ENCODE data around the gene INHBC. TPM values are rescaled to one million over a fixed set of nuclear protein-coding genes. Genes with fewer than 3 reads are reported as not detected.

INHBC gene
- total RNA-seq, 1 donor from 2014 or later, result not detected

- no peak overlapping the region for H3K27ac Mint-ChIP-seq (ENCODE audit: unreplicated experiment)
- no peak for DNase-seq (ENCODE audit: extremely low spot score, unreplicated experiment)
- no peak overlapping the region for H3K4me3 Mint-ChIP-seq (ENCODE audit: unreplicated experiment)
- H3K9me3 Mint-ChIP-seq (ENCODE audit: unreplicated experiment), result no peaks in the 10 kb centered on the region
- TF ChIP-seq CTCF (IDR thresholded peaks at IDR 0.05), result no peak
- H3K4me1 Mint-ChIP-seq (ENCODE audit: unreplicated experiment), result no peaks in the 10 kb centered on the region
- peaks cover 25% of the 10 kb centered on the region for H3K27me3 Mint-ChIP-seq (ENCODE audit: unreplicated experiment)
- no peaks in the 10 kb centered on the region for H3K36me3 Mint-ChIP-seq (ENCODE audit: unreplicated experiment)
Observed at GRCh38 chr12:57469296-57470164, 34.9 kb downstream of the INHBC start.

- no peak overlapping the region for H3K4me3 Mint-ChIP-seq (ENCODE audit: unreplicated experiment)
- DNase-seq (ENCODE audit: extremely low spot score, unreplicated experiment), result no peak
- no peak for TF ChIP-seq CTCF (IDR thresholded peaks at IDR 0.05)
- no peaks in the 10 kb centered on the region for H3K36me3 Mint-ChIP-seq (ENCODE audit: unreplicated experiment)
- H3K9me3 Mint-ChIP-seq (ENCODE audit: unreplicated experiment), result no peaks in the 10 kb centered on the region
- peaks cover 33% of the 10 kb centered on the region for H3K27me3 Mint-ChIP-seq (ENCODE audit: unreplicated experiment)
- no peak overlapping the region for H3K27ac Mint-ChIP-seq (ENCODE audit: unreplicated experiment)
- peaks cover under 1% of the 10 kb centered on the region for H3K4me1 Mint-ChIP-seq (ENCODE audit: unreplicated experiment)
Observed at GRCh38 chr12:57470286-57470969, 35.8 kb downstream of the INHBC start.

GRCh38 chr12:57470970-57471656 lies 36.5 kb downstream of the INHBC start:
- no peak overlapping the region for H3K4me3 Mint-ChIP-seq (ENCODE audit: unreplicated experiment)
- H3K9me3 Mint-ChIP-seq (ENCODE audit: unreplicated experiment), result no peaks in the 10 kb centered on the region
- H3K4me1 Mint-ChIP-seq (ENCODE audit: unreplicated experiment), result peaks cover 5% of the 10 kb centered on the region
- no peaks in the 10 kb centered on the region for H3K36me3 Mint-ChIP-seq (ENCODE audit: unreplicated experiment)
- H3K27me3 Mint-ChIP-seq (ENCODE audit: unreplicated experiment), result peaks cover 37% of the 10 kb centered on the region
- no peak for TF ChIP-seq CTCF (IDR thresholded peaks at IDR 0.05)
- no peak for DNase-seq (ENCODE audit: extremely low spot score, unreplicated experiment)
- H3K27ac Mint-ChIP-seq (ENCODE audit: unreplicated experiment), result no peak overlapping the region

GRCh38 chr12:57471661-57472060 lies 37.1 kb downstream of the INHBC start:
- DNase-seq (ENCODE audit: extremely low spot score, unreplicated experiment), result no peak
- Mint-ChIP-seq H3K9me3 (ENCODE audit: unreplicated experiment) (no peaks in the 10 kb centered on the region), H3K27ac (ENCODE audit: unreplicated experiment) (no peak overlapping the region), H3K27me3 (ENCODE audit: unreplicated experiment) (peaks cover 41% of the 10 kb centered on the region), H3K36me3 (ENCODE audit: unreplicated experiment) (no peaks in the 10 kb centered on the region), H3K4me1 (ENCODE audit: unreplicated experiment) (peaks cover 8% of the 10 kb centered on the region), H3K4me3 (ENCODE audit: unreplicated experiment) (no peak overlapping the region)
- TF ChIP-seq CTCF (IDR thresholded peaks at IDR 0.05), result no peak

- Mint-ChIP-seq H3K4me1 (ENCODE audit: unreplicated experiment) (peaks cover 8% of the 10 kb centered on the region), H3K4me3 (ENCODE audit: unreplicated experiment) (no peak overlapping the region), H3K36me3 (ENCODE audit: unreplicated experiment) (no peaks in the 10 kb centered on the region), H3K27ac (ENCODE audit: unreplicated experiment) (no peak overlapping the region), H3K9me3 (ENCODE audit: unreplicated experiment) (no peaks in the 10 kb centered on the region), H3K27me3 (ENCODE audit: unreplicated experiment) (peaks cover 41% of the 10 kb centered on the region)
- no peak for TF ChIP-seq CTCF (IDR thresholded peaks at IDR 0.05)
- DNase-seq (ENCODE audit: extremely low spot score, unreplicated experiment), result no peak
Observed at GRCh38 chr12:57472391-57472790, 37.8 kb downstream of the INHBC start.
